Tibial artery (tissue), 4 donors: Measurements from ENCODE around the gene SYT7.
A peak's percentile ranks its signal among the peaks of the same experiment; 100 is the strongest.

Experiments used
- DNase-seq, 2 donors: peaks; one replicate each; pipeline ENCODE4 v3.0.0-alpha.2; 2019
- H3K27ac ChIP-seq, 2 donors: fragments of 200-600 bp; sonication (generic) in 1 of 2; 1 replicate in 1 of 2; 2 replicates in 1 of 2; pipeline ENCODE4 v1.5.1; 2018 to 2019; ENCODE audit warnings: mild to moderate bottlenecking in 1 of 2
- H3K27me3 ChIP-seq, 2 donors: fragments of 200-600 bp; sonication (generic) in 1 of 2; one replicate each; pipeline versions ENCODE4 v1.5.1 to v1.6.0; 2016 to 2019
- H3K36me3 ChIP-seq, 3 donors: fragments of 200-600 bp; sonication (generic) in 2 of 3; one replicate each; pipeline ENCODE4 v1.5.1; 2016 to 2019; ENCODE audit warnings: mild to moderate bottlenecking in 2 of 3
- H3K4me1 ChIP-seq, 4 donors: fragments of 200-600 bp; sonication (generic) in 2 of 4; 1 replicate in 3 of 4; 2 replicates in 1 of 4; pipeline ENCODE4 v1.5.1; 2016 to 2019
- H3K4me3 ChIP-seq, 2 donors: fragments of 200-600 bp; sonication (generic) in 1 of 2; 1 replicate in 1 of 2; 2 replicates in 1 of 2; pipeline ENCODE4 v1.5.1; 2018 to 2019; ENCODE audit warnings: mild to moderate bottlenecking in 2 of 2
- H3K9me3 ChIP-seq, 3 donors: fragments of 200-600 bp; sonication (generic) in 1 of 3; one replicate each; pipeline ENCODE4 v1.5.1; 2016 to 2019
- CTCF ChIP-seq, 2 experiments: fragments of 200-600 bp in 1 of 2; fragments of 450-650 bp in 1 of 2; IDR thresholded peaks; one replicate each; pipeline ENCODE4 v1.5.1; 2017 to 2019; ENCODE audit warnings: antibody characterized with exemption in 2 of 2, mild to moderate bottlenecking in 1 of 2, moderate library complexity in 1 of 2
- intact Hi-C: fragments of 100-400 bp; cut with DNase I; formaldehyde crosslinking; loops from one replicate; pipeline ENCODE4 v1.15.0; 2023; ENCODE audit warnings: low total_unique reads

Gene SYT7

GRCh38 chr11:61533401-61533800, 47.5 kb downstream of the SYT7 start:
- intact Hi-C loops, result no loop called here
- no peak overlapping the region for H3K27ac ChIP-seq
- no peaks in the 10 kb centered on the region for H3K4me1 ChIP-seq
- no peak for DNase-seq
- H3K36me3 ChIP-seq, result no peaks in the 10 kb centered on the region
- H3K4me3 ChIP-seq, result no peak overlapping the region
- TF ChIP-seq CTCF (IDR thresholded peaks at IDR 0.05), result no peak
- no peaks in the 10 kb centered on the region for H3K9me3 ChIP-seq
- peaks cover 0 to 80% of the 10 kb centered on the region in 2 donors for H3K27me3 ChIP-seq

- Histone ChIP-seq H3K36me3 (no peaks in the 10 kb centered on the region), H3K27me3 (peaks cover 0 to 81% of the 10 kb centered on the region in 2 donors), H3K4me3 (no peak overlapping the region), H3K4me1 (no peaks in the 10 kb centered on the region), H3K9me3 (no peaks in the 10 kb centered on the region), H3K27ac (no peak overlapping the region)
- intact Hi-C loops, result no loop called here
- no peak for TF ChIP-seq CTCF (IDR thresholded peaks at IDR 0.05)
- DNase-seq, result no peak
Measured at GRCh38 chr11:61533039-61533375, 47.9 kb downstream of the SYT7 start.

- TF ChIP-seq CTCF (IDR thresholded peaks at IDR 0.05), result peak; percentile 48 to 81
- intact Hi-C loops, result no loop called here
- Histone ChIP-seq H3K36me3 (peaks cover 0 to 5% (median 0%) of the 10 kb centered on the region in 3 donors), H3K4me1 (no peaks in the 10 kb centered on the region), H3K9me3 (no peaks in the 10 kb centered on the region), H3K27me3 (peaks cover 0 to 81% of the 10 kb centered on the region in 2 donors), H3K27ac (no peak overlapping the region), H3K4me3 (no peak overlapping the region)
- no peak for DNase-seq
Measured at GRCh38 chr11:61532134-61533038, 48.5 kb downstream of the SYT7 start.

- intact Hi-C loops, result no loop called here
- Histone ChIP-seq H3K27ac (no peak overlapping the region), H3K9me3 (no peaks in the 10 kb centered on the region), H3K4me3 (no peak overlapping the region), H3K36me3 (peaks cover 0 to 6% (median 0%) of the 10 kb centered on the region in 3 donors), H3K27me3 (peaks cover 0 to 80% of the 10 kb centered on the region in 2 donors), H3K4me1 (no peaks in the 10 kb centered on the region)
- no peak for DNase-seq
- TF ChIP-seq CTCF (IDR thresholded peaks at IDR 0.05), result no peak
Measured at GRCh38 chr11:61531044-61531443, 49.8 kb downstream of the SYT7 start.

- intact Hi-C loops, result no loop called here
- Histone ChIP-seq H3K27me3 (peaks cover 0 to 77% of the 10 kb centered on the region in 2 donors), H3K4me1 (no peaks in the 10 kb centered on the region), H3K9me3 (no peaks in the 10 kb centered on the region), H3K27ac (no peak overlapping the region), H3K36me3 (peaks cover 0 to 6% (median 0%) of the 10 kb centered on the region in 3 donors), H3K4me3 (no peak overlapping the region)
- DNase-seq, result no peak
- no peak for TF ChIP-seq CTCF (IDR thresholded peaks at IDR 0.05)
Measured at GRCh38 chr11:61529537-61530225, 51.2 kb downstream of the SYT7 start.
